Rectal smooth muscle tissue (tissue), 1 donor: ENCODE results near the gene SPNS2.

Source experiments
- H3K27ac ChIP-seq: one replicate; pipeline ENCODE4 v1.7.0; 2013; ENCODE audit warnings: low read depth, low read length, inconsistent platforms
- H3K27me3 ChIP-seq: one replicate; pipeline ENCODE4 v1.7.0; 2013; ENCODE audit warnings: low read length; ENCODE audit not compliant: control insufficient read depth, insufficient read depth
- H3K36me3 ChIP-seq: one replicate; pipeline ENCODE4 v1.7.0; 2013; ENCODE audit warnings: low read length; ENCODE audit not compliant: control insufficient read depth, insufficient read depth
- H3K4me1 ChIP-seq: one replicate; pipeline ENCODE4 v1.7.0; 2013; ENCODE audit warnings: low read length; ENCODE audit not compliant: control insufficient read depth, insufficient read depth
- H3K4me3 ChIP-seq: one replicate; pipeline ENCODE4 v1.7.0; 2013; ENCODE audit warnings: low read length
- H3K9ac ChIP-seq: one replicate; pipeline ENCODE4 v1.7.0; 2013; ENCODE audit warnings: low read length

The SPNS2 gene

GRCh38 chr17:4549781-4550533, 51.3 kb downstream of the SPNS2 start:
- Histone ChIP-seq H3K9ac (no peak overlapping the region), H3K4me3 (no peak overlapping the region), H3K36me3 (peaks cover 42% of the 10 kb centered on the region), H3K27me3 (no peaks in the 10 kb centered on the region), H3K4me1 (peaks cover 9% of the 10 kb centered on the region), H3K27ac (no peak overlapping the region)

DNA sequence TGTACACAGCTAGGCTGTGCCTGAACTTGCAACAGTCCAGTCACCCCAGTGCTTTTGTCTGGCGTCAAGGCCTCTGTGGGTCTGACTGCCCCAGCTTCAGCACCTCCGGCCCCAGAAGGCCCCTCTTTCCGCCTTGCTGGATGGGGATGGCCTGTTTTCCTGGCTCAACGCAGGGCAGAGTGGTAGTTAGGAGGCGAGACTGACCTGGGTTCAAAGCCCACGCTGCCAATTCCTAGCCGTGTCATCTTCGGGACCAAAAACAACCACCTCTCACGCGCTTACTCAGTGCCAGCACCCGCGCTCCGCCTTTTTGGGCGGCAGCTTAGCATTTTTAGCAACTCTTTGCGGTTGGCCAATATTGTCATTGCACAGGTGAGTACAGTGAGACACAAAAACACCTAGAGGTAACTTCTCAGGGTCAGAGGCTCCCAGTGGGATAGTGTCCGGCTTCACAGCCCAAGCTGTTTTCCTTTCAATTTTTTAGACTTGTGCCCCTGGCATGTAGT, 51.9 kb downstream of the SPNS2 start:
- H3K4me1 ChIP-seq, result peaks cover 9% of the 10 kb centered on the region
- no peak overlapping the region for H3K27ac ChIP-seq
- H3K4me3 ChIP-seq, result no peak overlapping the region

DNA sequence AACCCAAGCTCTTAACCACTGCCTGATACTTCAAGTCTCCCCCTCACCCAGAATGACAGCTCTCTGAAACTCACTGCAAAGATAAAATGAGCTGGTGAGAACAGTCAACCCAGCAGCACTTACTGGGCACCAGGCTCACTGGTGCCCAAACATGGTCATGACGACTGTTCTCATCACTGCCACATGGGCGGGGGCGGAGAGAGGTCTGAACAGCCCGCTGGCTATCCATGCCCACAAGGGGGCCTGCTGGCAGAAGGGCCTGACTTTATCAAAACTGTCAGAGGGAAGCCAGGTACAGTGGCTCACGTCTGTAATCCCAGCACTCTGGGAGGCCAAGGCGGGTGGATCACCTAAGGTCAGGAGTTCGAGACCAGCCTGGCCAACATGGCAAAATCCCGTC, 52.5 kb downstream of the SPNS2 start:
- Histone ChIP-seq H3K36me3 (peaks cover 40% of the 10 kb centered on the region), H3K27ac (no peak overlapping the region), H3K4me1 (peaks cover 15% of the 10 kb centered on the region)

More for the DNA sequence above, 51.9 kb downstream of the SPNS2 start:
- Histone ChIP-seq H3K9ac (no peak overlapping the region), H3K27me3 (no peaks in the 10 kb centered on the region), H3K36me3 (peaks cover 42% of the 10 kb centered on the region)

DNA sequence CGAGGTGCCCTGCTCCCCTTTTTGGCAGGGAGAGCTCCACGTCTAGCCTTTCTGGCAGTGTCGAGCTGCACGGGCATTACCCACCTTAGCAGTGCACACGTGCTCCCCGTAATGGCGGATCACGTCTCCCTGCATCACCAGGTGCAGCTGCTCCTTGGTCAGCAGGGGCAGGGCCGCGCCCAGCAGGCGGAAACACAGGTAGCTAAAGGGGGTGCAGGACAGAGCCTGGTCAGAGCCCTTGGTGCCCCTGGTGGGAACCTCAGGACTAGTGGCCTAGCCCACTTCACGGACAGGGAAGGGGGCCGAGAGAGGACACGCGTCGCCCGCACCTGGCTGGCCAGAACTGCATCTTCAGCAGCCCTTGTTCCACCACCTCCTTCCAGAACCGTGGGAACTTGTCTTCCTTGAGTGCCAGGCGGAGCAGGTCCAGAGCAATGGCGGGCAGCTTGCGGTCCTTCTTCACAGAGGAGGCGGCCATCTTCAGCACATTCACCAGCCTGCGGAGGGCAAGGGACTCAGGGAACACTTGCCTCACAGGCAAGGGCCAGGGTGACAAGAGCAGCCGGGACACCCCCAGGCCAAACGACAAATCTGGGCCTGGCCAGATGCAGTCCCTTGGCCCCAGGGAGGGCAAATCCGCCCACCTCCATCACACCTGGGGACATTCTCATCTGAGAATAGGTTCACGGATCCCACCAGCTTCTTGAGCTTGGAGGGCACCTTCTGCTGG, 53.3 kb downstream of the SPNS2 start:
- peaks cover 40% of the 10 kb centered on the region for H3K36me3 ChIP-seq
- H3K4me3 ChIP-seq, result no peak overlapping the region
- peaks cover 16% of the 10 kb centered on the region for H3K4me1 ChIP-seq
- H3K27ac ChIP-seq, result no peak overlapping the region
- H3K27me3 ChIP-seq, result no peaks in the 10 kb centered on the region
- no peak overlapping the region for H3K9ac ChIP-seq

More for the DNA sequence above, 52.5 kb downstream of the SPNS2 start:
- no peaks in the 10 kb centered on the region for H3K27me3 ChIP-seq
- no peak overlapping the region for H3K9ac ChIP-seq
- H3K4me3 ChIP-seq, result no peak overlapping the region

- H3K4me1 ChIP-seq, result peaks cover 16% of the 10 kb centered on the region
- H3K36me3 ChIP-seq, result peaks cover 30% of the 10 kb centered on the region
- H3K4me3 ChIP-seq, result no peak overlapping the region
- H3K27me3 ChIP-seq, result no peaks in the 10 kb centered on the region
- no peak overlapping the region for H3K9ac ChIP-seq
- no peak overlapping the region for H3K27ac ChIP-seq
These were observed 55.0 kb downstream of the SPNS2 start for GRCh38 chr17:4553669-4554068.

DNA sequence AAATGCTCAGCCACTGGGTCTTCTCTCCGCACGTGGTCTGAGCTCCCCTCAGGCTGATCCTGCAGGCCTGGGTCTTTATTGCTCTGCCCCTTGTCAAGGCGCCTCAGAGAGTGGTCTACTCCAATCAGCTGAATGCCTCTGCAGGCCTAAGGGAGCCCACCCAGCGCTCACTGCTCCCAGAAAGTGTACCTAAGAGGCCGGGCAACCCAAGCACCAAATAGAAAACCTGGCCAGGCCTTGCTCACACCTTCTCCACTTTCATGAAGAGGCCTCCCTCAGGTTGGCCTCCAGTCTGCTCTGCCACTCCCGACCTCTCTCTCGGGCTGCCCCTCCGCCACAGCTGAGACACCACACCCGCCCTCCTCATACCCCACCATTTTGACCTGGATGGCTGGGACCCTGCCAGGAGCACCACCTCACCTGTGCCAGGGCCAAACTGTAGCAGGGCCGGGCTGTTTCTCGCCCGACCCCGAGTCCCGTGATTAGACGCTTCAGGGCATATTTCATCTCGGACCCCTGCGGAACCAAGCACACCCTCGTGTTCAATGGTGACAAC, 55.8 kb downstream of the SPNS2 start:
- Histone ChIP-seq H3K4me1 (peaks cover 16% of the 10 kb centered on the region), H3K27me3 (no peaks in the 10 kb centered on the region), H3K36me3 (peaks cover 23% of the 10 kb centered on the region), H3K4me3 (peak overlapping the region; percentile 92), H3K9ac (peak overlapping the region; percentile 78), H3K27ac (no peak overlapping the region)

- H3K9ac ChIP-seq, result peak within 1 kb of the TSS; percentile 78
- peak within 1 kb of the TSS; percentile 92 for H3K4me3 ChIP-seq
- peaks cover 16% of the 10 kb centered on the region for H3K4me1 ChIP-seq
- H3K27ac ChIP-seq, result peak within 1 kb of the TSS; percentile 72
- no peaks in the 10 kb centered on the region for H3K27me3 ChIP-seq
- H3K36me3 ChIP-seq, result peaks cover 19% of the 10 kb centered on the region
These were observed 56.5 kb downstream of the SPNS2 start, which contains the start of gene MYBBP1A for GRCh38 chr17:4554997-4555799. Gene MYBBP1A, minus strand, starts transcription at chr17:4555384. Its CDS starts 60 bp downstream, at chr17:4555324.

- peaks cover 16% of the 10 kb centered on the region for H3K4me1 ChIP-seq
- peak overlapping the region; percentile 92 for H3K4me3 ChIP-seq
- peak overlapping the region; percentile 72 for H3K27ac ChIP-seq
- no peak overlapping the region for H3K9ac ChIP-seq
- no peaks in the 10 kb centered on the region for H3K27me3 ChIP-seq
- H3K36me3 ChIP-seq, result peaks cover 12% of the 10 kb centered on the region
These were observed 57.4 kb downstream of the SPNS2 start for GRCh38 chr17:4555873-4556759.

DNA sequence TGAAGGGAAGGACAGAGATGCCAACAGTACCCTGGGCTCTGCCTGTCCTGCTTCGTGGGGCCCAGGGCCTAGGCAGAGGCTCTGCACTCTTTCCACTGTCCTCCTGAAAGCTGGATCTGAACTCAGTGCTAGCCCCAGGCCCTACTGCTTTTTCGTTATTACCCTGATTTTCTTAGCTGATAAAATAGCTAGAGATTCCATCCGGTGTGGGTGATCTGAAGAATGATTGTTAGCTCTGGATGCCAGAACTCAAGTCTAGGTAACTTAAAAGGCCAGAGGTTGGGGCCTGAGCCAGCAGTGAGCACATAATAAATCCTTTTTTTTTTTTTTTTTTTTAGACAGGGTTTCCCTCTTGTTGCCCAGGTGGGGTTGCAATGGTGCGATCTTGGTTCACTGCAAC, 58.3 kb downstream of the SPNS2 start:
- no peak overlapping the region for H3K27ac ChIP-seq
- no peak overlapping the region for H3K9ac ChIP-seq

DNA sequence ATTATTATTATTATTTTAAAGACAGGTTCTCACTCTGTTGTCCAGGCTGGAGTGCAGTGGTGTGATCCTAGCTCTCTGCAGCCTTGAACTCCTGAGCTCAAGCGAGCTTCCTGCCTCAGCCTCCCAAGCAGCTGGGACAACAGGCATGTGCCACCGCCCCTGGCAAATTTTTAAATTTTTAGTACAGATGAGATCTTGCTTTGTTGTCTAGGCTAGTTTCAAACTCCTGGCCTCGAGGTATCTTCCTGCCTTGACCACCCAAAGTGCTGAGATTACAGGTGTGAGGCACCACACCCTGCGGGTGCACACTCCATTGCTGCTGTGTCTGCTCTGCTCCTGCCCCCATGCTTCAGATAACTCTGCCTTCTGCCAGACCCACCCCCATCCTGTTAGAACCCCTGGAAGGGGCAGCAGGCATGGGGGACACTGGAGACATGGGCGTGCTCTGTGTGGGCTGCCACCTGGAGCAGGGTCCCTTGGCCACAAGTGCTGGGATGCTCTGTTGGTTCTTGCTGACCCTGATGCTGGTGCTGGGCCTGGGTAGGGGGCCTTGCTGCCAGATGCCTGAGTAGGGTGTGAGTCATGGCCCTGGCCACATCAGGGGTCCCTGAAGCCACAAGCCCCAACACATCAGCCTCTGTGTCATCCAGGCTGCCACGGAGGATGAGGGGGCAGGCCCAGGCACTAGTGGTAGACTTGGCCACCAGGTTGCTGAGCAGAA, 59.1 kb downstream of the SPNS2 start:
- H3K27me3 ChIP-seq, result no peaks in the 10 kb centered on the region
- H3K4me1 ChIP-seq, result peaks cover 16% of the 10 kb centered on the region
- no peak overlapping the region for H3K9ac ChIP-seq
- H3K27ac ChIP-seq, result no peak overlapping the region
- no peak overlapping the region for H3K4me3 ChIP-seq
- peaks cover 3% of the 10 kb centered on the region for H3K36me3 ChIP-seq

More for the DNA sequence above, 58.3 kb downstream of the SPNS2 start:
- no peaks in the 10 kb centered on the region for H3K27me3 ChIP-seq
- H3K4me1 ChIP-seq, result peaks cover 16% of the 10 kb centered on the region
- H3K4me3 ChIP-seq, result no peak overlapping the region
- H3K36me3 ChIP-seq, result peaks cover 7% of the 10 kb centered on the region
